Activated naive CD4-positive, alpha-beta T cell treated with Interleukin-2 at 50 U/mL for 16 hours (primary cell): ENCODE measurements around the gene CELSR1.
"Not testable (repeated sequence)": the region's sequence is repeated elsewhere in the genome, so short reads cannot be mapped to it uniquely, and the experiment has no call there.

Experiments used
- DNase-seq: peaks from one replicate; pipeline ENCODE4 v3.0.0-alpha.2; 2020

Gene CELSR1

GRCh38 chr22:46511151-46512038 is 26.0 kb downstream of the CELSR1 start:
- no peak for DNase-seq

DNA sequence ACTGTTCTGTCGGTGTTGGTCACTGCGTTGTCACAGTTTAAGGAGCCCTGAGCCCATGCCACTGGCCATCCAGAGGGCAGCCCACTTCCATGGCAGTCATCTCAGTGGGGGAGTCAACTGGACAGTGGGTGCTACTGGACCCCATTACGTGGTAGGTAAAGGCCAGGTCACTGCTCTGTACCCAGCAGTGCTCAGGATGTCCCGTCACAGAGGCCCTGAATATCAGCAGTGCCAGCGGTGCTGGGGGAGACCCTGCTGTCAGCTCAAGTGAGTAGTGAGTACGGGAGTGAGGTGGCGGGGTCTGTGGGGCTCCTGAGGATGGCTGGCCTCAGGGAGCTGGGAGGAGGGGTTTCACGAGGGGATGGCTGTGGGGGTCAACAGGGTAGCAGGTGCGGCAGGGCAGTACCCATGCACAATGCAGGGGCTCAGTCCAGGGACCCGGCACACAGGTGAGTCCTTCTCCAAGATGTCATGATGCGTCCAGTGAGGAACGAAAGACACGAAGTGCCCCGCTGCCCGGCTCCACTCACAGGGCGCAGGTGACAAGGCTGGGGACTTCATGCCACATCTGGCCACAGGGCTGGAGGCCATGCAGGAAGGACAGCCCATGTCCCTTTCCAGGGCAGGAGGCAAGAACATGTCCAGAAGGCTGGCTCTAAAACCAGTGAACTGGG is 27.9 kb downstream of the CELSR1 start:
- DNase-seq, result no peak

GRCh38 chr22:46508491-46508999 is 28.9 kb downstream of the CELSR1 start:
- DNase-seq, result no peak

DNA sequence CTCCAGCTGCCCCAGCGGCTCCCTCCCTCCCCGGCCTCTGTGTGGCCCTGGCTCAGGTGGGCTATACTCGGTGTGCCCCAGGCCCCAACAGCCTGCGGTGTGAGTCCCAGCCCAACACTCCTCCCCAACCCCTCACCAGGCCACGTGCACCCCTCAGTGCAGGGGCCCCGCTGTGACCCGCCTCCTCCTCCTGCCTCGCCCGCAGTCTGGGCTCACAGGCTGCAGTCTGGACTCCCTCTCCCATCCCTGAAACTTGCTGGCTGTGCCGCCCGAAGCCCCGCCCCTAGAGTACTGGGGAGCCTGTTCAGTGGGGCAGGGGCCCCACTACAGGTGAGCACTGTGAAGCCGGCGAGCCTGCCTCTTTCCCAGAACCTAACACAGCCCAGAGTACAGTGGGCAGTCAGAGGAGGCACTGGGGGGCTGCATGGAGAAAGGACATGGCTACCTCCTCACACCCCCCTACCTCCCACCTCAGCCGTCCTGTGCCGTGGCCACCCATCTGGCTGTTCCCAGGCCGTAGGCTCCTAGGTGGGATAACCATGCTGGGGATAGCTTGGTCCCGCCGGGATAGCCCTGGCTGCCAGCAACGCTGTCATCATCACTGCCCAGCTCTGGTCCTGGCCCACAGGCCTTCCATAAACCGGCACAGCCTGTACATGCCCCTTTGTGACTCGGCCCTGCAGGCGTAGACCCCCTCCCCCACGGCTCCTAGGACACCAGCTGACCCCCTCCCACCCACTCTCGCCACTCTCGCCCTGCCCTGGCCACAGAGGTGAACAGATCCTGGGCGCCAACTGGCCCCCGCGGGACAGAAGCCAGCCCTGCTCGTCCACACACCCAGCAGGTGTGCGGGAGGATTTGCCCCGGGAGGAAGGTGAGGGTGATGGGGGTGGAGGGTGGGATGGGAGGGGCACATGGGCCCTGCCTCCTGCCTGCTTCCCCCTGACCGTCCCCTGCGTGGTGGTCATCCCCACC is 29.7 kb downstream of the CELSR1 start:
- no peak for DNase-seq

- DNase-seq, result no peak
These were observed 32.8 kb downstream of the CELSR1 start for GRCh38 chr22:46504584-46504983.

GRCh38 chr22:46502440-46503175 is 34.8 kb downstream of the CELSR1 start:
- no peak for DNase-seq

- no peak for DNase-seq
These were observed 35.7 kb downstream of the CELSR1 start for GRCh38 chr22:46501701-46502100.

DNA sequence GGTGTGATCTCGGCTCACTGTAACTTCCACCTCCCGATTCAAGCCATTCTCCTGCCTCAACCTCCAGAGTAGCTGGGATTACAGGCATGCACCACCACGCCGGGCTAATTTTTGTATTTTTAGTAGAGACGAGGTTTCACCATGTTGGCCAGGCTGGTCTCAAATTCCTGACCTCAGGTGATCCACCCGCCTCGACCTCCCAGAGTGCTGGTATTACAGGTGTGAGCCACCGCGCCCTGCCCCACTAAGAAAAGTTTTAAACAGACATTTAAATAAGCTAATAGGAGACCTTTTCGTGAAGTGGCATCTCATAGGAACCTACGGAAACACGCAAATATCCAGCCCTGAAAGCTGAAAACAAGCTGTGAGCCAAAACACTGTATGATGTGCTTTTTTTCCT is 36.2 kb downstream of the CELSR1 start:
- DNase-seq, result not testable (repeated sequence)

DNA sequence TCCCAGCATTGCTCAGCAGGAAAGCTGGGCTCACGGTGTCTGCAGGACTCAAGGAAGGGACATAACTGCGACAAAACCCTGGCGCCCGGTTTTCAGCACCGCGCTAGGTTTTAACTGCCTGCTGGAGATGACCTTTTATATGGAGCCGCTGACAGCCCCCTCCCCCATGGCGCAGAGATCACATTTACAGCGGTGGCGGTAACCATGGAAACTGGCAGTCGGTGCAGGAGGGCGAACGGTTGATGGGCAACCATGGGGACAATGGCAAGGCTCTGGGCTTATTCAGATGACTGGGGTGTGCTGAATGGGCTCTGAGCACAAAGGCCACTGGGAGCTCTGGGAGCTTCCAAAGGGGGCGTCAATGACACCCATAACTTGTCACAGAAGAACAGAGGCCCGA is 37.2 kb downstream of the CELSR1 start:
- no peak for DNase-seq

DNA sequence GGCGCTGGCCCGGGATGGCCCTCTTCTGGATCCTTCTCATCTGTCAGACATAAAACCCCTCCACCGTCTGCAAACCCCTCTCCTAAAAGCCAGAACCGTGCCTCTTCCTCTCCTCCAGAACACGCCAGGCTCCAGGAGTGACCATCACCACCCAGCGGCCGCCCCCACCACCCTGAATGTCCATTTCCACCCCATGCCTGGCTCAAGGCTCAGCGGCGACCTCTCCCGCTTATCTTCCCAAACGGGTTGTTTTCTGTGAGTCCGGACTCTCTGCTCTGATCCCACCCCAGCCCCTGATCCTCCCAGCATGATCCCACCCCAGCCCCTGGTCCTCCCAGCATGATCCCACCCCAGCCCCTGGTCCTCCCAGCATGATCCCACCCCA is 37.6 kb downstream of the CELSR1 start:
- DNase-seq, result no peak

DNA sequence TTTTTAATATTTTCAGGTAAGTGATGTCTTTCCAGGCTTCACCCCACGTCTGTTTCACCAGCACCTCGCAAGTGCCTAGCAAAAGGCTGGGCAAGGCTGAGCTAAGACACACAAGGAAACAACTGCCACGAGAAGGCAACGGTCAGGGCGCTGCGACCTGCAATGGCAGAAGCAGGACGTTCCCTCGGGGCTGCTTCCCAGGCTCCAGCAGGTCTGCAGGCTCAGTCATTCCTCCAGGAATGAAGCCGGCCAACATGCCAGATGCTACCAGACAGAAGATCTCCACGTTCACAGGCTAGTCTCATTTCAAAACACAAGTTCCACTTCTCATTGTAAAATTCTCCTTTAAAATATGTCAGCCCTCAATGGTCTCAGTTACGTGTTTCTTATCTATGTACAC is 45.5 kb downstream of the CELSR1 start:
- no peak for DNase-seq

- no peak for DNase-seq
These were observed 46.9 kb downstream of the CELSR1 start for GRCh38 chr22:46490538-46490937.

- no peak for DNase-seq
These were observed 50.3 kb downstream of the CELSR1 start for GRCh38 chr22:46486996-46487717.

- no peak for DNase-seq
These were observed 52.4 kb downstream of the CELSR1 start for GRCh38 chr22:46484861-46485595.

GRCh38 chr22:46484156-46484860 is 53.1 kb downstream of the CELSR1 start:
- no peak for DNase-seq

DNA sequence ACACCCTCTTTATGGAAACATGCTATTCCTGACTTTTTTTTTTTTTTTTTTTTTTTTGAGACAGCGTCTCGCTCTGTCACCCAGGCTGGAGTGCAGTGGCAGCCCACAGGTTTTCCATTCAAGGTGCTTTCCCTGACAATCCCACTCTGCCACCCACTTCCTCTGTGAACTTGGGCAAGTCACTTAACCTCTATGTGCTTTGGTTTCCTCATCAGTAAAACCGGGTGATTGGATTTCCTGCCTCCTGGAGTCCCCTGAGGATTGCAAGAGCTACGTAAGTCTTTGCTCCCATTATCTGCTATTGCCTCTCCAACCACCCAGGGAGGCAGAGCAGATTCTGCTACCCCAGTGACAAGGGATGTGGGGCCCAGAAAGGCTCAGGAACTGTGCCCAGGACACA is 54.1 kb downstream of the CELSR1 start:
- DNase-seq, result no peak

- no peak for DNase-seq
These were observed 55.3 kb downstream of the CELSR1 start for GRCh38 chr22:46482056-46482675.

- DNase-seq, result no peak
These were observed 56.0 kb downstream of the CELSR1 start for GRCh38 chr22:46481386-46481785.

- DNase-seq, result no peak
These were observed 57.0 kb downstream of the CELSR1 start for GRCh38 chr22:46480396-46480795.

DNA sequence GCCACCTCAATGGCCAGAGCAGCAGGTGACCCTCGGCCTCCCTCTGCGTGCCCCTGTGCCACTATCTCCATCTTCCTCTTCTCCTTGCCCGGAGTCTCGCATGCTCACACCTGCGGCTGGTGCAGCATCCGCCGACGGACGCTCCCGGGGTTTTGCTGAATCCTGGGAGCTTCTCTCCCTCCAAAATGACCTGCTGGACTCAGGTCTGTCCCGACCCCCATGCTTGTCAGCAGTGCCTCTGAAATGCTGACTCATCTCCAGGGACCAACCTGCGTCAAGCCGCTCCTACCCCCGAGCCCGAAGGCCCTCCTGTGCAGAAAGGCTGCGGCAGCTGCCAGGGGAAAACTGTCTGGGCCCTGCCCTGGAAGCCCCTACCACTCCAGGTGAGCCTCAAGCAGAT is 58.4 kb downstream of the CELSR1 start:
- no peak for DNase-seq
